ENCODE measurements around the gene LEMD1. TPM values are rescaled to one million over a fixed set of nuclear protein-coding genes. Genes with fewer than 3 reads are reported as not detected.

The LEMD1 gene
- total RNA-seq, 1 experiment from 2014 or later: not detected

GRCh38 chr1:205424901-205425600 is 3.2 kb upstream of the LEMD1 start:
- H3K4me3 ChIP-seq (ENCODE audit: low read length): no peak overlapping the region
- H3K79me2 ChIP-seq (ENCODE audit: low read length): no peaks in the 10 kb centered on the region
- H2AFZ ChIP-seq (ENCODE audit: low read length): no peak overlapping the region
- TF ChIP-seq EZH2 (IDR thresholded peaks at IDR 0.05; ENCODE audit: low read length, unreplicated experiment): no peak
- TF ChIP-seq, protein P1, sequence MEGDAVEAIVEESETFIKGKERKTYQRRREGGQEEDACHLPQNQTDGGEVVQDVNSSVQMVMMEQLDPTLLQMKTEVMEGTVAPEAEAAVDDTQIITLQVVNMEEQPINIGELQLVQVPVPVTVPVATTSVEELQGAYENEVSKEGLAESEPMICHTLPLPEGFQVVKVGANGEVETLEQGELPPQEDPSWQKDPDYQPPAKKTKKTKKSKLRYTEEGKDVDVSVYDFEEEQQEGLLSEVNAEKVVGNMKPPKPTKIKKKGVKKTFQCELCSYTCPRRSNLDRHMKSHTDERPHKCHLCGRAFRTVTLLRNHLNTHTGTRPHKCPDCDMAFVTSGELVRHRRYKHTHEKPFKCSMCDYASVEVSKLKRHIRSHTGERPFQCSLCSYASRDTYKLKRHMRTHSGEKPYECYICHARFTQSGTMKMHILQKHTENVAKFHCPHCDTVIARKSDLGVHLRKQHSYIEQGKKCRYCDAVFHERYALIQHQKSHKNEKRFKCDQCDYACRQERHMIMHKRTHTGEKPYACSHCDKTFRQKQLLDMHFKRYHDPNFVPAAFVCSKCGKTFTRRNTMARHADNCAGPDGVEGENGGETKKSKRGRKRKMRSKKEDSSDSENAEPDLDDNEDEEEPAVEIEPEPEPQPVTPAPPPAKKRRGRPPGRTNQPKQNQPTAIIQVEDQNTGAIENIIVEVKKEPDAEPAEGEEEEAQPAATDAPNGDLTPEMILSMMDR (conservative IDR thresholded peaks at IDR 0.05; ENCODE audit: low read depth, low read length): no peak
- no peak for TF ChIP-seq EZH2phosphoT487 (IDR thresholded peaks at IDR 0.05; ENCODE audit: borderline replicate concordance, low read length)
- no peaks in the 10 kb centered on the region for H3K9me3 ChIP-seq (ENCODE audit: low read length)
- no peaks in the 10 kb centered on the region for H3K4me1 ChIP-seq (ENCODE audit: insufficient read depth, low read length)
- H3K4me2 ChIP-seq (ENCODE audit: low read length): no peak overlapping the region
- H4K20me1 ChIP-seq (ENCODE audit: low read length): no peaks in the 10 kb centered on the region
- no peaks in the 10 kb centered on the region for H3K9me2 ChIP-seq (replicated peaks; ENCODE audit: low read length)
- H3K27me3 ChIP-seq (ENCODE audit: low read length): peaks cover 75% of the 10 kb centered on the region
- H3K9ac ChIP-seq (ENCODE audit: low read length): no peak overlapping the region
- ChIA-PET POLR2A (ENCODE audit: unreplicated experiment) (no interaction called here), CTCF (interaction anchor here (1.0 to 2.5 kb wide), 2 partner anchors 60 to 99 kb away, joined by 4 to 24 read pairs; no protein-coding TSS in a partner anchor)
- intact Hi-C loops (cut with micrococcal nuclease): no loop called here
- H3K27ac ChIP-seq (ENCODE audit: low read length): no peak overlapping the region
- ATAC-seq (no peak), DNase-seq (no peak)
- H3K36me3 ChIP-seq (ENCODE audit: low read depth, low read length): no peaks in the 10 kb centered on the region
- BruUV-seq (replicated peaks): no TSS peak
- no peaks in the 10 kb centered on the region for H3F3A ChIP-seq (ENCODE audit: low read length, unreplicated experiment)

DNA sequence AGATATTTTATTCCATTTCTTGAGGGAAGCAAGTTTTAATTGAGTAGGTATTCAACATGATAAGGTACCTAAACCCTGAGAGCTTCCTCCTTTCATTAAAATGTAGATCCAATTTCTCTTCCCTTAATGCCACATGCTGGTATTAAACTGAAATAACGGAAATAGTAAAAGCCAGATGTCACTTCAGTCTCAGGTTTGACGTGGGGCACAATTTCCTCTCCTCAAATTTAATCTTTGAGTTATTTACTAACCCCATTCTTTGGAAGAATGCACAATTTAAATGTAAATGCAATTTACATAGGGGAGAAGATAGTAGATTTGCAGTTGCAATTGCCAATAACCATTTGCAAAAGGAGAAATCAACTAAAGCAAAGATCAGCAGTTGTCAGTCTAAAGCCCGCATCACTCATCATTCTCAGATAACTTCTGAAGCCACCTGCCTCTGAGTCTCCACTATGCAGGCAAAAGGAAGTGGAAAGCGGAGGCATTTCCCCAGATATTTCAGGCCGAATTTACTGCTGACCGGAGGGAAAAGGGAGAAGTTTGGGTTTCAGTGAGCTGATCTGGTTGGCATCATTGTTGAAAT is 2.1 kb upstream of the LEMD1 start:
- Histone ChIP-seq H3K4me2 (ENCODE audit: low read length) (no peak overlapping the region), H3K79me2 (ENCODE audit: low read length) (no peaks in the 10 kb centered on the region), H4K20me1 (ENCODE audit: low read length) (no peaks in the 10 kb centered on the region), H3K4me3 (ENCODE audit: low read length) (no peak overlapping the region), H3K9me2 (replicated peaks; ENCODE audit: low read length) (no peaks in the 10 kb centered on the region), H3K27me3 (ENCODE audit: low read length) (peaks cover 77% of the 10 kb centered on the region), H3K27ac (ENCODE audit: low read length) (no peak overlapping the region), H2AFZ (ENCODE audit: low read length) (no peak overlapping the region), H3K9ac (ENCODE audit: low read length) (no peak overlapping the region), H3F3A (ENCODE audit: low read length, unreplicated experiment) (no peaks in the 10 kb centered on the region), H3K9me3 (ENCODE audit: low read length) (no peaks in the 10 kb centered on the region), H3K36me3 (ENCODE audit: low read depth, low read length) (no peaks in the 10 kb centered on the region), H3K4me1 (ENCODE audit: insufficient read depth, low read length) (no peaks in the 10 kb centered on the region)
- intact Hi-C loops (cut with micrococcal nuclease): loop anchor here (1.0 to 2.0 kb wide), 3 partner anchors 61 to 100 kb away; no protein-coding TSS in a partner anchor
- POLR2A ChIA-PET (ENCODE audit: unreplicated experiment): no interaction called here
- CTCF ChIA-PET: interaction anchor here (0.6 to 2.5 kb wide), 9 partner anchors 17 to 177 kb away, joined by 3 to 24 read pairs (median 5); no protein-coding TSS in a partner anchor
- TF ChIP-seq EZH2phosphoT487 (IDR thresholded peaks at IDR 0.05; ENCODE audit: borderline replicate concordance, low read length): no peak
- TF ChIP-seq EZH2 (IDR thresholded peaks at IDR 0.05; ENCODE audit: low read length, unreplicated experiment): no peak
- TF ChIP-seq, protein P1 (conservative IDR thresholded peaks at IDR 0.05; ENCODE audit: low read depth, low read length): no peak
- no TSS peak for BruUV-seq (replicated peaks)
- ATAC-seq (no peak), DNase-seq (no peak)

Data from PC-3 (cell line).